SK-N-SH treated with all-trans-retinoic acid at 6 μM for 48 hours (cell line): ENCODE data around the gene CSNK1G1.

ENCODE experiments used
- ATAC-seq: fragments of 200-7000 bp; cut with Tn5 transposase; 3 replicates; pipeline ENCODE4 v1.9.1; 2020; ENCODE audit warnings: mild to moderate bottlenecking, moderate library complexity
- ARNTL ChIP-seq: fragments of 450-650 bp; formaldehyde crosslinking; IDR thresholded peaks from 2 replicates; pipeline ENCODE4 v1.5.0; 2020; ENCODE audit warnings: low read depth, mild to moderate bottlenecking, moderate library complexity, borderline replicate concordance
- BACH2 ChIP-seq: fragments of 250-450 bp; sonication (Bioruptor Pico); IDR thresholded peaks from 2 replicates; pipeline ENCODE4 v1.9.0; 2021; ENCODE audit warnings: mild to moderate bottlenecking, borderline replicate concordance
- CREB5 ChIP-seq: fragments of 250-450 bp; sonication (Bioruptor Pico); IDR thresholded peaks from 2 replicates; pipeline ENCODE4 v1.5.1; 2020; ENCODE audit warnings: low read depth, mild to moderate bottlenecking, moderate library complexity
- CSDC2 ChIP-seq: fragments of 250-450 bp; sonication (Bioruptor Pico); IDR thresholded peaks from 2 replicates; pipeline ENCODE4 v1.5.0; 2020; ENCODE audit warnings: mild to moderate bottlenecking, moderate library complexity
- ESRRG ChIP-seq: fragments of 250-450 bp; sonication (Bioruptor Pico); IDR thresholded peaks from 2 replicates; pipeline ENCODE4 v1.6.1; 2021; ENCODE audit warnings: mild to moderate bottlenecking
- GLIS3 ChIP-seq: fragments of 250-450 bp; sonication (Bioruptor Pico); IDR thresholded peaks from 2 replicates; pipeline ENCODE4 v1.5.0; 2020; ENCODE audit warnings: mild to moderate bottlenecking, moderate library complexity
- OSR1 ChIP-seq: fragments of 250-450 bp; sonication (Bioruptor Pico); IDR thresholded peaks from 2 replicates; pipeline ENCODE4 v1.8.0; 2022; ENCODE audit warnings: moderate library complexity, mild to moderate bottlenecking, inconsistent platforms
- POU6F1 ChIP-seq: fragments of 250-450 bp; sonication (Bioruptor Pico); IDR thresholded peaks from 2 replicates; pipeline ENCODE4 v1.8.0; 2021; ENCODE audit warnings: low read depth, mild to moderate bottlenecking, moderate library complexity, borderline replicate concordance
- PPARA ChIP-seq: fragments of 250-450 bp; sonication (Bioruptor Pico); IDR thresholded peaks from 2 replicates; pipeline ENCODE4 v1.5.0; 2020; ENCODE audit warnings: mild to moderate bottlenecking, borderline replicate concordance
- RARB ChIP-seq: fragments of 250-450 bp; sonication (Bioruptor Pico); IDR thresholded peaks from 2 replicates; pipeline ENCODE4 v1.8.0; 2021; ENCODE audit warnings: mild to moderate bottlenecking, moderate library complexity
- TCF4 ChIP-seq: fragments of 250-450 bp; sonication (Bioruptor Pico); IDR thresholded peaks from 2 replicates; pipeline ENCODE4 v1.8.0; 2021; ENCODE audit warnings: mild to moderate bottlenecking, moderate library complexity, borderline replicate concordance
- TOX ChIP-seq: fragments of 250-450 bp; sonication (Bioruptor Pico); IDR thresholded peaks from 2 replicates; pipeline ENCODE4 v1.8.0; 2021; ENCODE audit warnings: mild to moderate bottlenecking, moderate library complexity, borderline replicate concordance
- ZC3H10 ChIP-seq: fragments of 250-450 bp; sonication (Bioruptor Pico); IDR thresholded peaks from 2 replicates; pipeline ENCODE4 v1.5.1; 2021; ENCODE audit warnings: mild to moderate bottlenecking, moderate library complexity
- ZFP3 ChIP-seq: fragments of 250-450 bp; sonication (Bioruptor Pico); IDR thresholded peaks from 2 replicates; pipeline ENCODE4 v1.5.0; 2020; ENCODE audit warnings: mild to moderate bottlenecking, moderate library complexity
- ZFP30 ChIP-seq: fragments of 450-650 bp; formaldehyde crosslinking; IDR thresholded peaks from 2 replicates; pipeline ENCODE4 v1.5.0; 2022; ENCODE audit warnings: mild to moderate bottlenecking, moderate library complexity
- ZNF565 ChIP-seq: fragments of 450-650 bp; formaldehyde crosslinking; conservative IDR thresholded peaks from 2 replicates; pipeline ENCODE4 v1.5.0; 2020; ENCODE audit warnings: low read depth, mild to moderate bottlenecking, moderate library complexity
- ZNF70 ChIP-seq: fragments of 450-650 bp; formaldehyde crosslinking; IDR thresholded peaks from 2 replicates; pipeline ENCODE4 v1.5.0; 2020; ENCODE audit warnings: mild to moderate bottlenecking, moderate library complexity
- ZNF8 ChIP-seq: fragments of 450-650 bp; formaldehyde crosslinking; IDR thresholded peaks from 2 replicates; pipeline ENCODE4 v1.5.0; 2020; ENCODE audit warnings: mild to moderate bottlenecking, moderate library complexity
- TF ChIP-seq, protein P1 (sequence below): fragments of 250-450 bp; sonication (Bioruptor Pico); IDR thresholded peaks from 2 replicates; pipeline ENCODE4 v1.5.1; 2021; ENCODE audit warnings: mild to moderate bottlenecking, moderate library complexity
- TF ChIP-seq, protein P2 (sequence below): fragments of 250-450 bp; sonication (Bioruptor Pico); IDR thresholded peaks from 2 replicates; pipeline ENCODE4 v1.8.0; 2020; ENCODE audit warnings: mild to moderate bottlenecking, moderate library complexity, borderline replicate concordance
- TF ChIP-seq, protein P3 (sequence below): fragments of 250-450 bp; sonication (Bioruptor Pico); IDR thresholded peaks from 2 replicates; pipeline ENCODE4 v1.5.0; 2020; ENCODE audit warnings: mild to moderate bottlenecking, moderate library complexity

Gene CSNK1G1

GRCh38 chr15:64311566-64311965, 44.4 kb downstream of the CSNK1G1 start:
- no peak for ATAC-seq
- no peak for TF ChIP-seq ESRRG (CRISPR knock-in tag)
- TF ChIP-seq ZNF565 (CRISPR knock-in tag), result no peak
- TF ChIP-seq, protein P1, sequence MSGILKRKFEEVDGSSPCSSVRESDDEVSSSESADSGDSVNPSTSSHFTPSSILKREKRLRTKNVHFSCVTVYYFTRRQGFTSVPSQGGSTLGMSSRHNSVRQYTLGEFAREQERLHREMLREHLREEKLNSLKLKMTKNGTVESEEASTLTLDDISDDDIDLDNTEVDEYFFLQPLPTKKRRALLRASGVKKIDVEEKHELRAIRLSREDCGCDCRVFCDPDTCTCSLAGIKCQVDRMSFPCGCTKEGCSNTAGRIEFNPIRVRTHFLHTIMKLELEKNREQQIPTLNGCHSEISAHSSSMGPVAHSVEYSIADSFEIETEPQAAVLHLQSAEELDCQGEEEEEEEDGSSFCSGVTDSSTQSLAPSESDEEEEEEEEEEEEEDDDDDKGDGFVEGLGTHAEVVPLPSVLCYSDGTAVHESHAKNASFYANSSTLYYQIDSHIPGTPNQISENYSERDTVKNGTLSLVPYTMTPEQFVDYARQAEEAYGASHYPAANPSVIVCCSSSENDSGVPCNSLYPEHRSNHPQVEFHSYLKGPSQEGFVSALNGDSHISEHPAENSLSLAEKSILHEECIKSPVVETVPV (CRISPR knock-in tag), result no peak
- TF ChIP-seq OSR1 (CRISPR knock-in tag), result no peak
- no peak for TF ChIP-seq CSDC2 (CRISPR knock-in tag)
- TF ChIP-seq ZNF70, result no peak
- TF ChIP-seq, protein P2, sequence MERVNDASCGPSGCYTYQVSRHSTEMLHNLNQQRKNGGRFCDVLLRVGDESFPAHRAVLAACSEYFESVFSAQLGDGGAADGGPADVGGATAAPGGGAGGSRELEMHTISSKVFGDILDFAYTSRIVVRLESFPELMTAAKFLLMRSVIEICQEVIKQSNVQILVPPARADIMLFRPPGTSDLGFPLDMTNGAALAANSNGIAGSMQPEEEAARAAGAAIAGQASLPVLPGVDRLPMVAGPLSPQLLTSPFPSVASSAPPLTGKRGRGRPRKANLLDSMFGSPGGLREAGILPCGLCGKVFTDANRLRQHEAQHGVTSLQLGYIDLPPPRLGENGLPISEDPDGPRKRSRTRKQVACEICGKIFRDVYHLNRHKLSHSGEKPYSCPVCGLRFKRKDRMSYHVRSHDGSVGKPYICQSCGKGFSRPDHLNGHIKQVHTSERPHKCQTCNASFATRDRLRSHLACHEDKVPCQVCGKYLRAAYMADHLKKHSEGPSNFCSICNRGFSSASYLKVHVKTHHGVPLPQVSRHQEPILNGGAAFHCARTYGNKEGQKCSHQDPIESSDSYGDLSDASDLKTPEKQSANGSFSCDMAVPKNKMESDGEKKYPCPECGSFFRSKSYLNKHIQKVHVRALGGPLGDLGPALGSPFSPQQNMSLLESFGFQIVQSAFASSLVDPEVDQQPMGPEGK, result no peak
- no peak for TF ChIP-seq CREB5 (CRISPR knock-in tag)
- TF ChIP-seq POU6F1 (CRISPR knock-in tag), result no peak
- TF ChIP-seq TOX (CRISPR knock-in tag), result no peak

- TF ChIP-seq TCF4 (CRISPR knock-in tag), result no peak
- TF ChIP-seq OSR1 (CRISPR knock-in tag), result no peak
- no peak for ATAC-seq
These were observed 45.9 kb downstream of the CSNK1G1 start for GRCh38 chr15:64310036-64310435.

DNA sequence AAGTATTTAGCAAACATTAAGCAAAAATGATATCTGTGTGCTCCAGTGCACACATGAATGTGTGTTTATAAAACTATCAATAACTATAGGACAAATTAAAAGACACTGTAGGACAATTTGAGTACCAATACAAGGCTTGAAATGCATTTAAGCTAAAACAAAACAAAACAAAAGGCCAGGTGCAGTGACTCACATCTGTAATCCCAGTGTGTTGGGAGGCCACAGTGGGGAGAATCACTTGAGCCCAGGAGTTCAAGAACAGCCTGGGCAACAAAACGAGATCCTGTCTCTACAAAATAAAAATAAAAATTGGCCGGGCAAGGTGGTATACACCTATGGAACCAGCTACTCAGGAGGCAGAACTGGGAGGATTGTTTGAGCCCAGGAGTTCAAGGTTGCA, 50.7 kb downstream of the CSNK1G1 start:
- ATAC-seq, result no peak
- TF ChIP-seq BACH2 (CRISPR knock-in tag) (no peak), RARB (CRISPR knock-in tag) (no peak), ZFP30 (no peak), TCF4 (CRISPR knock-in tag) (no peak), TOX (CRISPR knock-in tag) (no peak), ESRRG (CRISPR knock-in tag) (no peak), ZFP3 (no peak), ZNF565 (CRISPR knock-in tag) (no peak), CSDC2 (CRISPR knock-in tag) (no peak), GLIS3 (CRISPR knock-in tag) (no peak), ZC3H10 (CRISPR knock-in tag) (no peak), ZNF8 (no peak), ARNTL (CRISPR knock-in tag) (no peak), PPARA (no peak), POU6F1 (CRISPR knock-in tag) (no peak), OSR1 (CRISPR knock-in tag) (no peak)
- TF ChIP-seq, protein P3, sequence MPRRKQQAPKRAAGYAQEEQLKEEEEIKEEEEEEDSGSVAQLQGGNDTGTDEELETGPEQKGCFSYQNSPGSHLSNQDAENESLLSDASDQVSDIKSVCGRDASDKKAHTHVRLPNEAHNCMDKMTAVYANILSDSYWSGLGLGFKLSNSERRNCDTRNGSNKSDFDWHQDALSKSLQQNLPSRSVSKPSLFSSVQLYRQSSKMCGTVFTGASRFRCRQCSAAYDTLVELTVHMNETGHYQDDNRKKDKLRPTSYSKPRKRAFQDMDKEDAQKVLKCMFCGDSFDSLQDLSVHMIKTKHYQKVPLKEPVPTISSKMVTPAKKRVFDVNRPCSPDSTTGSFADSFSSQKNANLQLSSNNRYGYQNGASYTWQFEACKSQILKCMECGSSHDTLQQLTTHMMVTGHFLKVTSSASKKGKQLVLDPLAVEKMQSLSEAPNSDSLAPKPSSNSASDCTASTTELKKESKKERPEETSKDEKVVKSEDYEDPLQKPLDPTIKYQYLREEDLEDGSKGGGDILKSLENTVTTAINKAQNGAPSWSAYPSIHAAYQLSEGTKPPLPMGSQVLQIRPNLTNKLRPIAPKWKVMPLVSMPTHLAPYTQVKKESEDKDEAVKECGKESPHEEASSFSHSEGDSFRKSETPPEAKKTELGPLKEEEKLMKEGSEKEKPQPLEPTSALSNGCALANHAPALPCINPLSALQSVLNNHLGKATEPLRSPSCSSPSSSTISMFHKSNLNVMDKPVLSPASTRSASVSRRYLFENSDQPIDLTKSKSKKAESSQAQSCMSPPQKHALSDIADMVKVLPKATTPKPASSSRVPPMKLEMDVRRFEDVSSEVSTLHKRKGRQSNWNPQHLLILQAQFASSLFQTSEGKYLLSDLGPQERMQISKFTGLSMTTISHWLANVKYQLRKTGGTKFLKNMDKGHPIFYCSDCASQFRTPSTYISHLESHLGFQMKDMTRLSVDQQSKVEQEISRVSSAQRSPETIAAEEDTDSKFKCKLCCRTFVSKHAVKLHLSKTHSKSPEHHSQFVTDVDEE, result no peak
- TF ChIP-seq, protein P2, result no peak
